ENCODE data around the gene ZFAND3. TPM values are rescaled to one million over a fixed set of nuclear protein-coding genes. Genes with fewer than 3 reads are reported as not detected.

The ZFAND3 gene
- total RNA-seq, 1 donor from 2014 or later = 32.7 TPM

DNA sequence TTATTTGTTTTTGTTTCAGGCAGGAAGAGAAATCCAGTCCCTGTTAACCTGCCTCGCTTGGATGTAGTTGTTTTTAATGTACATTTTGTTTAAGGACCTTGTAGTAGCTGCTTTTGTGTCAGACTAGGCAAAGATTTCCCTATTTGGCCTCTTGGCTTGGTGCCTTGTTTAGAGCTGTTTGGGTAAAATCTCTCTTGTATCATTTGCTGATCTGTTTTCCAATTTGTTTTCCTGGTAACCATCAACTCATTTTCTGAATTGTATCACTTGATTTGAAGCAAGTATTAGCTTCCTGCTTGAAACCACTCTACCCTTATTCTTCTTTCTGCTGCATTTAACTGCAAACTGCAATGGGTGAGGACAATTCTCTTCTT is 160.7 kb downstream of the ZFAND3 start:
- intact Hi-C loops (cut with DNase I) = no loop called here
- H3K4me1 ChIP-seq = peaks cover 0 to under 1% of the 10 kb centered on the region in 2 donors

GRCh38 chr6:37981626-37982025 is 162.1 kb downstream of the ZFAND3 start:
- Histone ChIP-seq H3K9me3 (no peaks in the 10 kb centered on the region), H3K27ac (no peak overlapping the region), H3K36me3 (no peaks in the 10 kb centered on the region), H3K27me3 (no peaks in the 10 kb centered on the region), H3K4me3 (no peak overlapping the region), H3K4me1 (peaks cover 0 to 3% of the 10 kb centered on the region in 2 donors)
- DNase-seq (ENCODE audit: low spot score in 2 of 2) = no peak
- TF ChIP-seq, protein P1, sequence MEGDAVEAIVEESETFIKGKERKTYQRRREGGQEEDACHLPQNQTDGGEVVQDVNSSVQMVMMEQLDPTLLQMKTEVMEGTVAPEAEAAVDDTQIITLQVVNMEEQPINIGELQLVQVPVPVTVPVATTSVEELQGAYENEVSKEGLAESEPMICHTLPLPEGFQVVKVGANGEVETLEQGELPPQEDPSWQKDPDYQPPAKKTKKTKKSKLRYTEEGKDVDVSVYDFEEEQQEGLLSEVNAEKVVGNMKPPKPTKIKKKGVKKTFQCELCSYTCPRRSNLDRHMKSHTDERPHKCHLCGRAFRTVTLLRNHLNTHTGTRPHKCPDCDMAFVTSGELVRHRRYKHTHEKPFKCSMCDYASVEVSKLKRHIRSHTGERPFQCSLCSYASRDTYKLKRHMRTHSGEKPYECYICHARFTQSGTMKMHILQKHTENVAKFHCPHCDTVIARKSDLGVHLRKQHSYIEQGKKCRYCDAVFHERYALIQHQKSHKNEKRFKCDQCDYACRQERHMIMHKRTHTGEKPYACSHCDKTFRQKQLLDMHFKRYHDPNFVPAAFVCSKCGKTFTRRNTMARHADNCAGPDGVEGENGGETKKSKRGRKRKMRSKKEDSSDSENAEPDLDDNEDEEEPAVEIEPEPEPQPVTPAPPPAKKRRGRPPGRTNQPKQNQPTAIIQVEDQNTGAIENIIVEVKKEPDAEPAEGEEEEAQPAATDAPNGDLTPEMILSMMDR (IDR thresholded peaks at IDR 0.05) = no peak
- intact Hi-C loops (cut with DNase I) = no loop called here

More for the DNA sequence above, 160.7 kb downstream of the ZFAND3 start:
- TF ChIP-seq, protein P1 (IDR thresholded peaks at IDR 0.05) = no peak
- no peak overlapping the region for H3K4me3 ChIP-seq
- no peaks in the 10 kb centered on the region for H3K9me3 ChIP-seq
- H3K36me3 ChIP-seq = no peaks in the 10 kb centered on the region
- no peak overlapping the region for H3K27ac ChIP-seq
- no peaks in the 10 kb centered on the region for H3K27me3 ChIP-seq
- no peak for DNase-seq (ENCODE audit: low spot score in 2 of 2)

DNA sequence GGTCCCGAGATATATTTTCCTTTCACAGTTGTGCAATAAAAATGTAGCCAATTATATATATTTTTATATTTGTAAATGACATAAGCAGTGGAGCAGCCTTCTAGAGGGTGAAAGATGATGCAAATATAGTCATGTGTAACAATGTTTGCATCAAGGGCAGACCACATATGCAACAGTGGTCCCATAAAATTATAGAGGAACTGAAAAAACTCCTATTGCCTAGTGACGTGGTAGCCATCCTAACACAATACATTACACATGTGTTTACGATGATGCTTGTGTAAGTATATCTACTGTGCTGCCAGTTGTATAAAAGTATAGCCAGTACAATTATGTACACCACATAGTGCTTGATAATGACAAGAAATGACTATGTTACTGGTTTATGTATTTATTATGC is 162.8 kb downstream of the ZFAND3 start:
- Histone ChIP-seq H3K27me3 (no peaks in the 10 kb centered on the region), H3K36me3 (no peaks in the 10 kb centered on the region), H3K27ac (no peak overlapping the region), H3K4me1 (peaks cover 0 to 3% of the 10 kb centered on the region in 2 donors), H3K4me3 (no peak overlapping the region), H3K9me3 (no peaks in the 10 kb centered on the region)
- DNase-seq (ENCODE audit: low spot score in 2 of 2) = no peak
- TF ChIP-seq, protein P1 (IDR thresholded peaks at IDR 0.05) = no peak
- intact Hi-C loops (cut with DNase I) = no loop called here

DNA sequence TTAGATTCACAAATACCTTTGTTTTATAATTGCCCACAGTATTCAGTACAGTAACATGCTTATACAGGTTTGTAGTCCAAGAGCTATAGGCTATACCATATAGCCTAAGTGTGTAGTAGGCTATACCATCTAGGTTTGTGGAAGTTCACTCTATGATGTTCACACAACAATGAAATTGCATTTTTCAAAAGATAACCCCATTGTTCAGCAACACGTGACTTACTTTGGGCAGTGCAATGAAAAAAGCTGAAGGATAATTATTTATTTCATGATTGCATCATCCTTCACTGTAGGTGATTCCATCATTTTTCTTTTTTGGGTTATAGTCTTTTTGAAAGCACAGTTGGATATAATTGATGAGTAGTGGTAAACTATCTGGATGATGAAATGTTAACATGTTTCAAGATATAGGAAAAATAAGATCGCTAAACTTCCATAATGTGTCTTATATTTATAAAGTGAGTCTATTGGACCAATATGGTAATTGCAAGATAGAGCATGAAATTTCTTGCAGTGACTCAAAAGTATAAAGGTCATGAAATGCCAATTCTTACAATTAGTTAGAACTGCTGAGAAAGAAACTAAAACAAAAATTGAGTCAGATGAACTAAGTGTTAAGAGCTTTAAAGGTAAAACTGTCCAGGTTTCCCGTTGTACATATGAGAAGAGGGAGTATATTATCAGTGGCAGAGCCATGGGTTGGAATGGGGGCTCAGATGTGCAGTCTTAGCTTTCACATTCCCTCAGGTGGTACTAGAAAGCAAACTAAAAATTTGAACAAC is 164.4 kb downstream of the ZFAND3 start:
- no peaks in the 10 kb centered on the region for H3K27me3 ChIP-seq
- intact Hi-C loops (cut with DNase I) = no loop called here
- H3K4me3 ChIP-seq = no peak overlapping the region
- peaks cover 7 to 13% of the 10 kb centered on the region in 2 donors for H3K4me1 ChIP-seq
- H3K36me3 ChIP-seq = no peaks in the 10 kb centered on the region
- DNase-seq (ENCODE audit: low spot score in 2 of 2) = no peak
- TF ChIP-seq, protein P1 (IDR thresholded peaks at IDR 0.05) = no peak
- no peak overlapping the region for H3K27ac ChIP-seq
- H3K9me3 ChIP-seq = no peaks in the 10 kb centered on the region

GRCh38 chr6:37984578-37984977 is 165.1 kb downstream of the ZFAND3 start:
- H3K4me3 ChIP-seq = no peak overlapping the region
- H3K27ac ChIP-seq = no peak overlapping the region
- H3K27me3 ChIP-seq = no peaks in the 10 kb centered on the region
- intact Hi-C loops (cut with DNase I) = no loop called here
- peaks cover 7 to 18% of the 10 kb centered on the region in 2 donors for H3K4me1 ChIP-seq
- no peak for DNase-seq (ENCODE audit: low spot score in 2 of 2)
- H3K9me3 ChIP-seq = no peaks in the 10 kb centered on the region
- no peaks in the 10 kb centered on the region for H3K36me3 ChIP-seq
- TF ChIP-seq, protein P1 (IDR thresholded peaks at IDR 0.05) = no peak

Data from ascending aorta (tissue), 2 donors.